ENCODE data around the gene DNAH10. TPM values are rescaled to one million over a fixed set of nuclear protein-coding genes. Genes with fewer than 3 reads are reported as not detected.

Gene DNAH10
- total and polyA plus RNA-seq, 2 donors from 2014 or later, result 0.24 to 0.28 TPM

DNA sequence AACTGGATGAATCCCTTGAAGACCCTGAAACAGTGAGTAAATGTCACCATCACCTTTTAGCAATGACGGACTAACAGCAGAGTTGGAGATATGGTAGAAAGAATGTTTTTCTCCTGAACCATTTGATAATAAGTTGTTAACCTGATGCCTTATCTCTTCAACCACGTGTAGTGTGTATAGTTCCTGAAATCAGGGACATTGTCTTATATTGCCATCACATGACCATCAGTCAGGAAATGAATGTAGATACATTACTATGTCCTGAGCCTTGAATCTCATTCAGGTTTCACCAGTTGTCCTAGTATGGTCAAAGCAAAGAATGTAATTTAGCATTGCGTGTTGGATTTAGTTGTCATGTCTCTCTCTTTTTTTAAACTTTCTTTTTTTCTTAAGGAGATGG lies 34.2 kb upstream of the DNAH10 start:
- intact Hi-C loops (cut with DNase I), result no loop called here
- no peak overlapping the region for H3K27ac ChIP-seq (ENCODE audit: low read depth in 2 of 2, low read length in 2 of 2)
- H3K27me3 ChIP-seq (ENCODE audit: control insufficient read depth, insufficient read depth, low read length), result no peaks in the 10 kb centered on the region
- no peaks in the 10 kb centered on the region for H3K4me1 ChIP-seq (ENCODE audit: control insufficient read depth in 2 of 3, insufficient read depth in 2 of 3, low read depth in 1 of 3, low read length in 3 of 3)
- FAIRE-seq (no peak), DNase-seq (no peak)
- H3K36me3 ChIP-seq (ENCODE audit: control insufficient read depth in 2 of 3, insufficient read depth in 3 of 3, low read length in 3 of 3), result peaks cover 5 to 21% (median 20%) of the 10 kb centered on the region in 3 donors
- TF ChIP-seq, protein P1, sequence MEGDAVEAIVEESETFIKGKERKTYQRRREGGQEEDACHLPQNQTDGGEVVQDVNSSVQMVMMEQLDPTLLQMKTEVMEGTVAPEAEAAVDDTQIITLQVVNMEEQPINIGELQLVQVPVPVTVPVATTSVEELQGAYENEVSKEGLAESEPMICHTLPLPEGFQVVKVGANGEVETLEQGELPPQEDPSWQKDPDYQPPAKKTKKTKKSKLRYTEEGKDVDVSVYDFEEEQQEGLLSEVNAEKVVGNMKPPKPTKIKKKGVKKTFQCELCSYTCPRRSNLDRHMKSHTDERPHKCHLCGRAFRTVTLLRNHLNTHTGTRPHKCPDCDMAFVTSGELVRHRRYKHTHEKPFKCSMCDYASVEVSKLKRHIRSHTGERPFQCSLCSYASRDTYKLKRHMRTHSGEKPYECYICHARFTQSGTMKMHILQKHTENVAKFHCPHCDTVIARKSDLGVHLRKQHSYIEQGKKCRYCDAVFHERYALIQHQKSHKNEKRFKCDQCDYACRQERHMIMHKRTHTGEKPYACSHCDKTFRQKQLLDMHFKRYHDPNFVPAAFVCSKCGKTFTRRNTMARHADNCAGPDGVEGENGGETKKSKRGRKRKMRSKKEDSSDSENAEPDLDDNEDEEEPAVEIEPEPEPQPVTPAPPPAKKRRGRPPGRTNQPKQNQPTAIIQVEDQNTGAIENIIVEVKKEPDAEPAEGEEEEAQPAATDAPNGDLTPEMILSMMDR (IDR thresholded peaks at IDR 0.05; ENCODE audit: borderline replicate concordance, extremely low read depth, insufficient read depth), result no peak
- no peak overlapping the region for H3K9ac ChIP-seq (ENCODE audit: low read length in 3 of 3)
- H3K4me3 ChIP-seq (ENCODE audit: low read length in 3 of 3), result no peak overlapping the region
- H3K9me3 ChIP-seq (ENCODE audit: control insufficient read depth in 2 of 3, insufficient read depth in 1 of 3, low read length in 3 of 3), result no peaks in the 10 kb centered on the region

DNA sequence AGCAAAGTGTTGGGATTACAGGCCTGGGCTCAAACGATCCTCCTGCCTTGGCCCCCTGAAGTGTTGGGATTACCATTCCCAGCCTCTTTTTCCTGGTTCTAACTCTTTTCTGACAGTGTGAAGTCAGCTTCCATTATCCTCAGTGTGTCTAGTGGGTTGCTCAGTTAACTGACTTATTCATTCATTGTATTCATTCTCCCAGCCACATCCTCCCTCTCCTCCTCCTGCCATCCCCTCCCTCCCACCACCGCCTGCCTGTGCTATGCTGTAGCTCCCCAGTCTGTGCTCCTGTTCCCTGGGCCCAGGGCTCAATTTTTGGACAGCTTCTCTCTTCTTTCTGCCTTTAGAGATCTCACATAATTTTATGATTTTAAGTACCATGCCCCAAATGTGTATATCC lies 30.5 kb upstream of the DNAH10 start:
- Histone ChIP-seq H3K4me1 (ENCODE audit: control insufficient read depth in 2 of 3, insufficient read depth in 2 of 3, low read depth in 1 of 3, low read length in 3 of 3) (no peaks in the 10 kb centered on the region), H3K27ac (ENCODE audit: low read depth in 2 of 2, low read length in 2 of 2) (no peak overlapping the region), H3K4me3 (ENCODE audit: low read length in 3 of 3) (no peak overlapping the region), H3K36me3 (ENCODE audit: control insufficient read depth in 2 of 3, insufficient read depth in 3 of 3, low read length in 3 of 3) (peaks cover 4 to 31% (median 25%) of the 10 kb centered on the region in 3 donors), H3K9me3 (ENCODE audit: control insufficient read depth in 2 of 3, insufficient read depth in 1 of 3, low read length in 3 of 3) (no peaks in the 10 kb centered on the region), H3K9ac (ENCODE audit: low read length in 3 of 3) (no peak overlapping the region), H3K27me3 (ENCODE audit: control insufficient read depth, insufficient read depth, low read length) (no peaks in the 10 kb centered on the region)
- TF ChIP-seq, protein P1 (IDR thresholded peaks at IDR 0.05; ENCODE audit: borderline replicate concordance, extremely low read depth, insufficient read depth), result no peak
- no peak for DNase-seq
- intact Hi-C loops (cut with DNase I), result no loop called here
- FAIRE-seq, result no peak

DNA sequence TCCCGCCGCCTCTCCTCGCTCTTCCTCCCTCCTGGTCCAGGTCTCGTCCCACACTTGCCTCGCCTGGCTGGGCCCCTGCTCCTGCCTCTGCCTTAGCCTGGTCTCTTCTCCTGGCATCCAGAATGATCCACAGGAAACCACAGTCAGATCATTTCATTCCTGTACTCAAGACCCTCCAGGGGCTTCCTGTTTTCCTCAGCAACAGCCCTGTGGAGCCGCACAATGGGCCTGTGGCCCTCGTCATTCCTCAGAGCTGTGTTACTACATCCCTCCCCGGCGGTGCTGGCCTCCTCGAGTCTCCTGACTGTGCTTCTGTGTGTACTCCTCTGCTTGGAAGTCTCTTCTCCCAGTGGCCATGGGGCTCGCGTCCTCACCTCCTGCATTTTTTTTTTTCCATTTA lies 29.9 kb upstream of the DNAH10 start:
- Histone ChIP-seq H3K4me1 (ENCODE audit: control insufficient read depth in 2 of 3, insufficient read depth in 2 of 3, low read depth in 1 of 3, low read length in 3 of 3) (no peaks in the 10 kb centered on the region), H3K4me3 (ENCODE audit: low read length in 3 of 3) (no peak overlapping the region), H3K27ac (ENCODE audit: low read depth in 2 of 2, low read length in 2 of 2) (no peak overlapping the region), H3K27me3 (ENCODE audit: control insufficient read depth, insufficient read depth, low read length) (no peaks in the 10 kb centered on the region), H3K36me3 (ENCODE audit: control insufficient read depth in 2 of 3, insufficient read depth in 3 of 3, low read length in 3 of 3) (peaks cover 4 to 36% (median 25%) of the 10 kb centered on the region in 3 donors), H3K9ac (ENCODE audit: low read length in 3 of 3) (no peak overlapping the region), H3K9me3 (ENCODE audit: control insufficient read depth in 2 of 3, insufficient read depth in 1 of 3, low read length in 3 of 3) (no peaks in the 10 kb centered on the region)
- TF ChIP-seq, protein P1 (IDR thresholded peaks at IDR 0.05; ENCODE audit: borderline replicate concordance, extremely low read depth, insufficient read depth), result no peak
- DNase-seq (no peak), FAIRE-seq (no peak)
- intact Hi-C loops (cut with DNase I), result no loop called here

DNA sequence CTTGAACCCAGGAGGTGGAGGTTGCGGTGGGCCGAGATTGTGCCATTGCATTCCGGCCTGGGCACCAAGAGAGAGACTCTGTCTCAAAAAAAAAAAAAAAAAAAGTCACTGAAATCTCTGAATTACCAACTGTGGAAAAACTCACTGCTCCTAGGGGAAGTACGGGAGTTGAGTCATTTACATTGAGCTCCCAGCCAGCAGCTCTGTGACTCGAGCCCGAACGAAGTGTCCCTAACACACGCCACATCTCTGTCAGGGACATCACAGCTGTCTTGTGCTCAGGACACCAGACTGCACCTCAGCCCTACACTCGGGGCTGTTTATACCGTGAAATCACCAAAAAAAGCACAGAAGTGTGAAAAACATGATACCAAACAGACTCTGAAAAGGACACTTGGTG lies 28.9 kb upstream of the DNAH10 start:
- FAIRE-seq (no peak), DNase-seq (no peak)
- TF ChIP-seq, protein P1 (IDR thresholded peaks at IDR 0.05; ENCODE audit: borderline replicate concordance, extremely low read depth, insufficient read depth), result no peak
- Histone ChIP-seq H3K27me3 (ENCODE audit: control insufficient read depth, insufficient read depth, low read length) (no peaks in the 10 kb centered on the region), H3K4me3 (ENCODE audit: low read length in 3 of 3) (no peak overlapping the region), H3K4me1 (ENCODE audit: control insufficient read depth in 2 of 3, insufficient read depth in 2 of 3, low read depth in 1 of 3, low read length in 3 of 3) (no peaks in the 10 kb centered on the region), H3K27ac (ENCODE audit: low read depth in 2 of 2, low read length in 2 of 2) (no peak overlapping the region), H3K36me3 (ENCODE audit: control insufficient read depth in 2 of 3, insufficient read depth in 3 of 3, low read length in 3 of 3) (peaks cover 0 to 35% (median 25%) of the 10 kb centered on the region in 3 donors), H3K9me3 (ENCODE audit: control insufficient read depth in 2 of 3, insufficient read depth in 1 of 3, low read length in 3 of 3) (no peaks in the 10 kb centered on the region), H3K9ac (ENCODE audit: low read length in 3 of 3) (no peak overlapping the region)
- intact Hi-C loops (cut with DNase I), result no loop called here
